ENCODE measurements around the gene DHDDS.
"Not testable (repeated sequence)": the region's sequence is repeated elsewhere in the genome, so short reads cannot be mapped to it uniquely, and the experiment has no call there.

Gene DHDDS

GRCh38 chr1:26431979-26432695 lies at the start of gene DHDDS:
TSS of gene DHDDS (plus strand) at chr1:26432321. CDS start at chr1:26432946, 625 bp downstream.
- DNase-seq = peak; percentile 98

GRCh38 chr1:26384076-26384475 lies 48.0 kb upstream of the DHDDS start:
- no peak for DNase-seq

GRCh38 chr1:26385063-26385462 lies 47.1 kb upstream of the DHDDS start:
- not testable (repeated sequence) for DNase-seq

GRCh38 chr1:26387447-26387846 lies 44.7 kb upstream of the DHDDS start:
- DNase-seq = no peak

GRCh38 chr1:26388791-26389445 lies 43.2 kb upstream of the DHDDS start:
- DNase-seq = no peak

- DNase-seq = no peak
Measured at GRCh38 chr1:26389604-26390247, 42.4 kb upstream of the DHDDS start.

- peak; percentile 16 to 22 for DNase-seq
Measured at GRCh38 chr1:26391450-26391849, 40.7 kb upstream of the DHDDS start.

- no peak for DNase-seq
Measured at GRCh38 chr1:26395754-26396153, 36.4 kb upstream of the DHDDS start.

GRCh38 chr1:26399034-26399433 lies 33.1 kb upstream of the DHDDS start:
- DNase-seq = no peak

- DNase-seq = no peak
Measured at GRCh38 chr1:26401891-26402290, 30.2 kb upstream of the DHDDS start.

- DNase-seq = no peak
Measured at GRCh38 chr1:26403656-26404055, 28.5 kb upstream of the DHDDS start.

GRCh38 chr1:26404641-26405040 lies 27.5 kb upstream of the DHDDS start:
- DNase-seq = no peak

- DNase-seq = no peak
Measured at GRCh38 chr1:26405281-26405915, 26.7 kb upstream of the DHDDS start.

- DNase-seq = peak; percentile 70 to 79
Measured at GRCh38 chr1:26408604-26409003, 23.5 kb upstream of the DHDDS start.

GRCh38 chr1:26409191-26409807 lies 22.8 kb upstream of the DHDDS start:
- no peak for DNase-seq

- DNase-seq = no peak
Measured at GRCh38 chr1:26410706-26411623, 21.2 kb upstream of the DHDDS start, which contains the start of gene LIN28A. TSS of gene LIN28A (plus strand) at chr1:26410817. CDS start at chr1:26410892, 75 bp downstream.

GRCh38 chr1:26411624-26412074 lies 20.5 kb upstream of the DHDDS start:
- DNase-seq = no peak

- DNase-seq = no peak
Measured at GRCh38 chr1:26412180-26412840, 19.8 kb upstream of the DHDDS start.

- no peak for DNase-seq
Measured at GRCh38 chr1:26413031-26413430, 19.1 kb upstream of the DHDDS start.

GRCh38 chr1:26417111-26417759 lies 14.9 kb upstream of the DHDDS start:
- peak; percentile 82 to 84 for DNase-seq

Data from activated CD4-positive, alpha-beta T cell treated with anti-CD3 and anti-CD28 coated beads, Interleukin-2, amount 50 U/mL, for 4 hours (primary cell).